Adipocyte (in vitro differentiated cells): ENCODE results near the gene KRR1.

Experiments
- DNase-seq: peaks from one replicate; pipeline ENCODE4 v3.0.0-alpha.2; 2015; ENCODE audit warnings: low read depth
- H3K27me3 ChIP-seq: replicated peaks from 2 replicates; pipeline ENCODE4 v1.7.0; 2013; ENCODE audit warnings: mild to moderate bottlenecking, low read length, moderate library complexity; ENCODE audit not compliant: control insufficient read depth, insufficient read depth
- H3K36me3 ChIP-seq: 2 replicates; pipeline ENCODE4 v1.7.0; 2013; ENCODE audit warnings: low read length, mild to moderate bottlenecking, moderate library complexity; ENCODE audit not compliant: control insufficient read depth, insufficient read depth, severe bottlenecking
- H3K4me1 ChIP-seq: 2 replicates; pipeline ENCODE4 v1.7.0; 2013; ENCODE audit warnings: mild to moderate bottlenecking, low read length, moderate library complexity; ENCODE audit not compliant: control insufficient read depth, insufficient read depth
- H3K4me3 ChIP-seq: 2 replicates; pipeline ENCODE4 v1.7.0; 2013; ENCODE audit warnings: mild to moderate bottlenecking, low read length, moderate library complexity
- H3K9ac ChIP-seq: 2 replicates; pipeline ENCODE4 v1.7.0; 2013; ENCODE audit warnings: mild to moderate bottlenecking, low read length, moderate library complexity
- H3K9me3 ChIP-seq: 2 replicates; pipeline ENCODE4 v1.7.0; 2013; ENCODE audit warnings: mild to moderate bottlenecking, low read length, moderate library complexity; ENCODE audit not compliant: control insufficient read depth

The KRR1 gene

DNA sequence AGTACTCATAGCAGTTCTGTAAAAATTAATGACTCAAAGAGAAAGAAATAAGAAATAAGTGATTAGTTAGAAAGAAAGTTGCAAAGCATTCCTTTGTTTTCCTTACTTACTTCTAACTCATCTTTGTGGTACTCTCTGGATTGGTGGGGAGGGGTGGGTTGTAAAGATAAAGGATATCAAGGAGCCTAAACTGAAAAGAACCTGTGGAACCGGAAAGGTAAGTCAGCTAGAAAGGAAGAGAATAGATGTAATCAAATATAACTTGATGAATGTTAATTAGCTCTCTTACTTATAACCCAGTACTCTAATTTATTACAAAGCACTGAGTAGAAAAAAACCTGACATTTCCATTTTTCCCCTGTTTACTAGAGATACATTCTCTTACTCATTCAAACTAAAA lies 37.5 kb upstream of the KRR1 start:
- no peaks in the 10 kb centered on the region for H3K36me3 ChIP-seq
- H3K9me3 ChIP-seq: no peaks in the 10 kb centered on the region
- H3K4me3 ChIP-seq: no peak overlapping the region
- H3K9ac ChIP-seq: no peak overlapping the region
- DNase-seq: no peak
- H3K4me1 ChIP-seq: peaks cover 27% of the 10 kb centered on the region
- no peaks in the 10 kb centered on the region for H3K27me3 ChIP-seq

DNA sequence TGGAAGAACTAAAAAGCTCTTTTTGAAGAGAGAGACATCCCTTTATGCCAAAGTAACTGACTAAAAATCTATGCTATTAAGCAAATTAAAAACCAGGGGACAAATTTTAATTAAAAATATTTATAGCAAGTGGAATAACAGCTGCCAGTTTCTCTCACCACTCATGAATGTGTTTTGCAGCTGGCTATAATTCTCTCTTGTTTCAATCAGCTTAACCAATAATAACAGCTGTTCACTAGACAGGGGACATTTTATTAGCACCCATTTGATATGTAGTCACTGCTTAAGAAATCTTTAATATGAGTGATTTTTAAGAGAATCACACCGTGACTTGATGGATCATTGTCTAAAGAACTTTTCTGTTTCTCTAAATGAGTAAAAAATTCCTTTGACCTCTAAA lies 34.2 kb upstream of the KRR1 start:
- H3K4me1 ChIP-seq: peaks cover 9% of the 10 kb centered on the region
- no peak overlapping the region for H3K4me3 ChIP-seq
- DNase-seq: no peak
- no peaks in the 10 kb centered on the region for H3K27me3 ChIP-seq
- H3K9ac ChIP-seq: no peak overlapping the region
- H3K36me3 ChIP-seq: no peaks in the 10 kb centered on the region
- no peaks in the 10 kb centered on the region for H3K9me3 ChIP-seq

DNA sequence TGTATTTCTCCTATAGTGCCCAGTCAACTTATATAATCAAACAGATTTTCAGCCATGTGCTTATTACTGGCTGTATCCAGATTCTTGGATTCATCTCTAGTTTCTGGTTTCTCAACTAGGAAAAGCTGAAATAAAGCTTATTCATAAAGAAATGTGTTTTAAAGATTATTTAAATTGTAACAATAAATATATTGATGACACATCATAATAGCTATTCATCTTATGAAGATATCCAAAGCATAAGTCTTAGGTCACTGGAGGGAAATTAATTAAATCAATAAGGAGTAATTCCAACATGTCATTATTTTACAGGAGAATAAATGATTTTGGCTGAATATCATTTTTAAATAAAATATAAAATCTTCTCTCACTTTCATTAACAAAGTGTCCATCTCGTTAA lies 32.1 kb upstream of the KRR1 start:
- no peak overlapping the region for H3K4me3 ChIP-seq
- H3K36me3 ChIP-seq: no peaks in the 10 kb centered on the region
- H3K9me3 ChIP-seq: no peaks in the 10 kb centered on the region
- no peak for DNase-seq
- H3K4me1 ChIP-seq: no peaks in the 10 kb centered on the region
- H3K9ac ChIP-seq: no peak overlapping the region
- H3K27me3 ChIP-seq: no peaks in the 10 kb centered on the region

DNA sequence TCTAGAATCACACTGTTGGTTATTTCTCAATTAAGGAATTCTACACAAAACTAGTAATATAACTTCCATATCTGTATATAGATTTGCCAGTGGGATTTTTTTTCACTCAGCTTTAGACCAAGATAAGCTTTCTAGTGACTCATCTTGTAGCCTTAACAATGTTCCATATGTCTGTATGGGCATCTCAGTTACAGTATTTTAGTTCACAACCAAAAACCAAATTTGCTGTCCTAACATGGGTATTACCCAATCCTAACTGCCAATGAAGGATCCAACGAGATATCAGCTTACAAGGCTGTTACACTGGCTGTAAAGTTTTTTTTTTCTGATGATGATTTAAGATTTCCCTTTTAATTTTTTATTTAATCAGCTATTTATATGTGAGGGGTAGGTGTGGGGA lies 31.5 kb upstream of the KRR1 start:
- H3K9ac ChIP-seq: no peak overlapping the region
- no peak overlapping the region for H3K4me3 ChIP-seq
- H3K4me1 ChIP-seq: no peaks in the 10 kb centered on the region
- DNase-seq: peak; percentile 42
- H3K36me3 ChIP-seq: no peaks in the 10 kb centered on the region
- no peaks in the 10 kb centered on the region for H3K27me3 ChIP-seq
- no peaks in the 10 kb centered on the region for H3K9me3 ChIP-seq

DNA sequence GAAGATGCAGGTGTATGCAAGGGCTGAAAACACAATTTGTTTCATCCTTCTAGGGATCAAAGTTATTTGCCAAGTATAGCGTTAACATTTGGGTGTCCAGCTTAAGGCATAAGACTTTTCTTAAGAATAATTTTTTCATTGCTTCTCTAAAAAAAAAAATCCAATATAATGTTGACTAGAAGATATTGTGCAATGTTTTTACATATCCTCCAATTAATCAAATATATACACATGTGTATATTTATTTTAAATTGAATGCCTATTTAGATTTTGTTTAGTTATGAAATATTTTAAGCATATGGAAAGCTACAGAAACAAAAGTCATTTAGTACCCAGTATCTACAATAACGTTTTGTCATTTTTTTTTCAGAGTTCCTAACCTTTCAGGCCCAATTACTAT lies 28.5 kb upstream of the KRR1 start:
- DNase-seq: no peak
- no peaks in the 10 kb centered on the region for H3K27me3 ChIP-seq
- no peaks in the 10 kb centered on the region for H3K4me1 ChIP-seq
- H3K4me3 ChIP-seq: no peak overlapping the region
- no peak overlapping the region for H3K9ac ChIP-seq
- H3K36me3 ChIP-seq: no peaks in the 10 kb centered on the region
- no peaks in the 10 kb centered on the region for H3K9me3 ChIP-seq

DNA sequence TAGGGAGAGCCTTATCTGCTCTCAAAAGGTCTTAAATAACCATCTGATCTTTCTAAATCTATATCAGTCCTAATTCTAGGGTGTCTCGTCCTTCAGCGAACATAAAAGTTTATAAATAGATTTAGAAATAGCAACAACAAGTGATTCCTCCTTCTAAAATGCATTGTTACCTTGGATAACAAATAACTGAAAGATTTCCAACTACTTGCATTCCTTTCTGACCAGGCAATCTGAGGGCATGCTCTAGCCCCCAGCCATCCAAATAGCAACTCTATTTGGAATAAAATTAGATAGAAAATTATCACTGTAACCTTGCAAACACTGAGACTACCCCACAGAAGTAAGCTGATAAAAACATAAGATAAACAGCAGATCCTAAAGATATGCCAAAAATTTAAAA lies 21.8 kb upstream of the KRR1 start:
- H3K4me1 ChIP-seq: peaks cover 4% of the 10 kb centered on the region
- no peak overlapping the region for H3K9ac ChIP-seq
- no peaks in the 10 kb centered on the region for H3K36me3 ChIP-seq
- no peak overlapping the region for H3K4me3 ChIP-seq
- no peaks in the 10 kb centered on the region for H3K9me3 ChIP-seq
- no peak for DNase-seq
- H3K27me3 ChIP-seq: no peaks in the 10 kb centered on the region

DNA sequence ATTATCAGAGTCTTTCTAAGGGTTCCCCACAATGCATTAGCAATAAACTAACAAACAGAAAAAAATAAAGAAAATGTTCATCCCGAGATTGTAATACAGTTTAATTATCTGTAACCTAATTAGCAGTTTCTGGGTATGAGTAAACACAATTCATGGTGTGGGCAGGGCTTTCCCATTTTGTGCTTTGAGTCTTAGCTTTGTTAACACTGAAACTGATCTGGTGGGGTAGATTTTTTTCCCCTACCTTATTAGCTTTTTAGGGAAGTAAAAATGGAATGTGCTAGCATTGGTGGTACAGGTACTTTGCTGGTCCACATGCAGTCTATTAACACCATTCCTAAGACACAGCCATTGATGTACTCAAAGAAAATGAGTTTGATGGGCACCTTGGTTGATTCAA lies 18.4 kb upstream of the KRR1 start:
- no peak for DNase-seq
- Histone ChIP-seq H3K36me3 (no peaks in the 10 kb centered on the region), H3K9me3 (no peaks in the 10 kb centered on the region), H3K4me3 (no peak overlapping the region), H3K4me1 (peaks cover 7% of the 10 kb centered on the region), H3K9ac (no peak overlapping the region), H3K27me3 (no peaks in the 10 kb centered on the region)

DNA sequence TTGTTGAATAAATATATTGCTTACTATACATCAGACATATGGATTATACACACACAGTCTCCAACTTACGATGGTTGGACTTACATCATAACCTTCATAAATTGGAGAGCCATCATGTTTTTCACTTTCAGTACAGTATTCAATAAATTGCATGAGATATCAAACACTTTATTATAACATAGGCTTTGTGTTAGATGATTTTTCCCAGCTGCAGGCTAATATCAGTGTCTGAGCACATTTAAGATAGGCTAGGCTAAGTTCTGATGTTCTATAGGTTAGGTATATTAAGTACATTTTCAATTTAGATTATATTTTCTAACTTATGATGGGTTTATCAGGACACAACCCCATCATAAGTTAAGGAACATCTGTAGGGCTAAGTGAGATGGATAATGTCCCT lies 17.9 kb upstream of the KRR1 start:
- no peaks in the 10 kb centered on the region for H3K27me3 ChIP-seq
- no peaks in the 10 kb centered on the region for H3K36me3 ChIP-seq
- no peaks in the 10 kb centered on the region for H3K9me3 ChIP-seq
- peaks cover 7% of the 10 kb centered on the region for H3K4me1 ChIP-seq
- H3K4me3 ChIP-seq: no peak overlapping the region
- H3K9ac ChIP-seq: no peak overlapping the region
- DNase-seq: no peak

DNA sequence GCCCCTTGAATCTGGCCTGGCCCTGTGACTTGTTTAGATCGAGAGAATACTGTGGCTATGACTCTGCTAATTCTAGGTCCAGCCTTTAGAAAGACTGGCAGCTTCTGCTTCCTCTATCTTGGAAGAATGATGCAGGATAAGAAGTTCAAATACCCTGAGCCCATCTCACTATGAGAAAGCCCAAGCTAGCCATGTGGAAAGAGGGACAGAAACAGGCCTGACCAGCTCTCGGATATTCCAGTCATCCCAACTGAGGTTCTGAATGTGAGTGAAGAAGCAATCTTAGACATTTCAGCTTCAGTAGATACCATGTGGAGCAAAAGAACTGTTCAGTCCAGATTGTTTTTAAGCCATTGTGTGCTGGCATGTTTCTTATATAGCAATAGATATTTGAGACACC lies 17.3 kb upstream of the KRR1 start:
- Histone ChIP-seq H3K4me3 (no peak overlapping the region), H3K9ac (no peak overlapping the region), H3K9me3 (no peaks in the 10 kb centered on the region), H3K36me3 (no peaks in the 10 kb centered on the region), H3K4me1 (peaks cover 7% of the 10 kb centered on the region), H3K27me3 (no peaks in the 10 kb centered on the region)
- no peak for DNase-seq

DNA sequence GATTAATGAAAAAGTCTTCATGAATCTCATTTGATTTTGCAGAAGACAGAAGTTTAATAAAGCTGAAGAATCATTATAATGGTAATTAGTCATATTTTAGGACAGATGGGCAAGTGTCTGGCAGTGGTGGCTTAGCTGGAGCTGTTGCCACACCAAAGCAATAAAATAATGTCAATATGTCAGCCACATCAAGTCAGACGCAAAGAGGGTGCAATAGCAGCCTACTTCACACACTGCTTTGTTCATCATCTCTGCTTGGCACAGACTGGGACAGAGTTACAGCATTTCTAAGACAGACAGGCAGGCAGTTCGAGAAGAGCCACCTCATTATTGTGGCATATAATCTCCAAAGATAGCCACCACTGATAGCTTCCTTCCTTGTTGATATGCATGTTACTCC lies 16.9 kb upstream of the KRR1 start:
- Histone ChIP-seq H3K9ac (no peak overlapping the region), H3K9me3 (no peaks in the 10 kb centered on the region), H3K4me1 (peaks cover 7% of the 10 kb centered on the region), H3K27me3 (no peaks in the 10 kb centered on the region), H3K4me3 (no peak overlapping the region), H3K36me3 (no peaks in the 10 kb centered on the region)
- DNase-seq: no peak

DNA sequence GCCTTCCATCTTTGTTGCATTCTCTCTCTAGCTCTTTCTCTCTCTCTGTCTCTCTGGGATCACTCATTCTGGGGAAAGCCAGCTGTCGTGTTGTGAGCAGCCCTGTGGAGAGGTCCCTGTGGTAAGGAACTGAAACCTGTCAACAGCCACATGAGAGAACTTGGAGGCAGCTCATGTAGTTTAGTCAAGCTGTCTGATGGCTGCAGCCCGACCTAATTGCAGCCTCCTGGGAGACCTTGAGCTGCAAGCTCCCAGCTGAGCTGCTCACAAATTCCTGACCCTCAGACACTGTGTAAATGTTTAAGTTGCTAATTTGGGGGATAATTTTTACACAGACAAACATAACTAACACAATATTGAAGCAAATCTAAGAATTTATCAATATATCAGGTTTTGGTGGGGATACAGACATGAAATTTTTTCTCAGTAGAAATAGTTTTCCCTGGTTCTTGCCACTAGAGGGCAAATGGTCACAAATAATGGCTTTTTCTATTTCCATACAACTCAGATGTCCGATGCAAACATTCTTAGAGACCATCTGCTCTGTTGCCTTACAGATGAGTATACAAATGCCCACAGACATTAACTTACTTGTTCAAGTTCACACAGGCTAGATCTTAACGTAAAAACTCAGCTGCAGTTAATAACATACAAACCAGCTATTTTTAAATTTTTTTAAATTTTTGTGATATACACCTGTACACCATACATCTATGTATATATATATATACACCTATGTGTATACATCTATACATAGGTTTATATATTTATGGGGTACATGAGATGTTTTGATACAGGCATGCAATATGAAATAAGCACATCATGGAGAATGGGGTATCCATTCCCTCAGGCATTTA lies 15.5 kb upstream of the KRR1 start:
- peak; percentile 85 for DNase-seq
- peaks cover 7% of the 10 kb centered on the region for H3K4me1 ChIP-seq
- H3K4me3 ChIP-seq: no peak overlapping the region
- H3K27me3 ChIP-seq: no peaks in the 10 kb centered on the region
- no peaks in the 10 kb centered on the region for H3K9me3 ChIP-seq
- H3K9ac ChIP-seq: no peak overlapping the region
- no peaks in the 10 kb centered on the region for H3K36me3 ChIP-seq

DNA sequence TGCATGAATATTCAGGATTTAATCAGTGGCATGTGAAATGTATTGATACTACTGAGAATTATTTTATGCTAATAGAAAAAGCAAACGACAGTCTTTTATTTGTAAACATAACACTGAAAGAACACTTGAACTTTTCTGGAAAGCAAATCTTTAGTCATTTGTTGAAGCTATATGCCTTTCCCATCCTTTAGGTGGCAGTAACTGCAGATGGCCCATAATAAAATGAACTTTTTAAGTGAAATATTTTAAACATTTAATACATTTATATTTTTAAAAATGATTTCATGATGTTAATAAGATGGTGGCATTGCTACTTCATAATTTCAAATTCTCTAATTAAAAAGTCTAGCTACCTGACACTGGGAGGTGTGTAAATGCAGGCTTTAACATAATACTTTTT lies 13.9 kb upstream of the KRR1 start:
- Histone ChIP-seq H3K9me3 (no peaks in the 10 kb centered on the region), H3K36me3 (no peaks in the 10 kb centered on the region), H3K9ac (no peak overlapping the region), H3K4me3 (no peak overlapping the region), H3K4me1 (peaks cover 7% of the 10 kb centered on the region), H3K27me3 (no peaks in the 10 kb centered on the region)
- DNase-seq: peak; percentile 65
